NB4 (cell line): Measurements from ENCODE around the gene UTP25.

Source experiments
- MYC ChIP-seq: IDR thresholded peaks from 2 replicates; pipeline ENCODE4 v1.6.1; 2011; ENCODE audit warnings: low read depth, low read length
- POLR2A ChIP-seq: IDR thresholded peaks from 2 replicates; pipeline ENCODE4 v1.6.1; 2011; ENCODE audit warnings: mild to moderate bottlenecking; ENCODE audit not compliant: insufficient read length; ENCODE audit errors: extremely low read depth

GRCh38 chr1:209884665-209885117, 56.9 kb downstream of the UTP25 start:
- TF ChIP-seq MYC (no peak), POLR2A (no peak)
